ENCODE results near the gene MST1. TPM values are rescaled to one million over a fixed set of nuclear protein-coding genes. Genes with fewer than 3 reads are reported as not detected.
"Not testable (repeated sequence)": the region's sequence is repeated elsewhere in the genome, so short reads cannot be mapped to it uniquely, and the experiment has no call there.

The MST1 gene
- total and polyA plus RNA-seq, 2 of the 4 experiments (the other 2 are of a cell fraction) = 1.3 to 13.0 TPM

DNA sequence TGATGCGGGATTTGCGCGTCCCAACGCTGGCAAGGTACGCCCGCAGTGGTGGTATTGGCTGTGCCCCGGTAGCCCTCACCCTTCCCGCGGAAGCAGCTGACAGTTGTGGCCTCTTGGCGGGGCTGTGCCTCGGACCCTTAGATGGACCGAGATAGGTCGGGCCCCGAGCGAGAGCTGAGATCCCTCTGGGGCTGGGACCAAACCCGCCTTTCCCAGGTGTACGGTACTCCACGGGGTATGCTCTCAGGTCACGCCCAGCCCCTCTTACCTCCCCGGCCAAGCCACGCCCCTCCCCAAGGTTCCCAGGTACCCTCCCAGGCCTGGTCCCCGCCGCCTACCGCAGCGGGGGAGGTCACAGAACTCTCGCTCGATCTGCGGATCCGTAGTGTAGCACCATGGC, 2.9 kb downstream of the MST1 start:
- WGBS, 2 experiments (ENCODE audit: extremely low coverage in 2 of 2, insufficient read length in 1 of 2) = 5% methylated on average over 9 of the region's 29 CpGs; no CpG with 5 or more reads in 1 of the 2 experiments
- POLR2A ChIA-PET (ENCODE audit: unreplicated experiment) = not testable (repeated sequence)

GRCh38 chr3:49685846-49686245, 3.4 kb downstream of the MST1 start:
- H2AK5ac ChIP-seq (ENCODE audit: low read depth, low read length); ATAC-seq (ENCODE audit: low read depth); H3K4me2 ChIP-seq (ENCODE audit: low read depth, low read length); H4K91ac ChIP-seq (ENCODE audit: insufficient read depth, low read depth, low read length); H2BK15ac ChIP-seq (ENCODE audit: low read depth, low read length); intact Hi-C loops (cut with micrococcal nuclease); H3K56ac ChIP-seq (ENCODE audit: extremely low read depth, insufficient read depth, low read length); H2AK9ac ChIP-seq (replicated peaks; ENCODE audit: low read depth, low read length, poor library complexity); H3K9me3 ChIP-seq (ENCODE audit: control insufficient read depth, insufficient read depth, low read length); H3K27me3 ChIP-seq (ENCODE audit: control insufficient read depth, insufficient read depth, low read length); H3K9me1 ChIP-seq (ENCODE audit: insufficient read depth, low read length); H3K4me1 ChIP-seq (ENCODE audit: control insufficient read depth, insufficient read depth, low read length); H3K27ac ChIP-seq (ENCODE audit: insufficient read depth, low read length); H2BK20ac ChIP-seq (ENCODE audit: low read depth, low read length); H3K14ac ChIP-seq (replicated peaks; ENCODE audit: low read depth, low read length); H3K23ac ChIP-seq (ENCODE audit: low read depth, low read length); H2AFZ ChIP-seq (replicated peaks; ENCODE audit: low read length, poor library complexity); H4K5ac ChIP-seq (ENCODE audit: low read depth, low read length); dilution Hi-C loops (cut with HindIII; ENCODE audit: low sequenced_read_pairs, unreplicated experiment); H3K4me3 ChIP-seq (ENCODE audit: insufficient read depth, low read depth, low read length); in situ Hi-C loops (cut with MboI; ENCODE audit: low sequenced_read_pairs); DNase-seq; H2BK5ac ChIP-seq (ENCODE audit: low read depth, low read length, poor library complexity, severe bottlenecking); H3K9ac ChIP-seq (ENCODE audit: low read depth, low read length); H4K20me1 ChIP-seq (ENCODE audit: insufficient read depth, low read length); CTCF ChIA-PET; H3K18ac ChIP-seq (ENCODE audit: low read depth, low read length); H3K4ac ChIP-seq (ENCODE audit: low read depth, low read length); BruUV-seq (replicated peaks); POLR2A ChIA-PET (ENCODE audit: unreplicated experiment); H4K8ac ChIP-seq (ENCODE audit: low read depth in 2 of 2, low read length in 2 of 2); H2BK120ac ChIP-seq (ENCODE audit: low read depth, low read length): not testable (repeated sequence)
- Histone ChIP-seq H3K36me3 (ENCODE audit: control insufficient read depth, insufficient read depth, low read length) (peaks cover 31% of the 10 kb centered on the region), H3K79me1 (ENCODE audit: low read depth in 1 of 2, low read length in 2 of 2) (peaks cover 0 to 15% of the 10 kb centered on the region in 2 experiments; a peak in 2 of 4 replicates)
- 40% methylated on average over 2 of the region's 36 CpGs; no CpG with 5 or more reads in 1 of the 2 experiments for WGBS, 2 experiments (ENCODE audit: extremely low coverage in 2 of 2, insufficient read length in 1 of 2)

More for the DNA sequence above, 2.9 kb downstream of the MST1 start:
- H3K9me1 ChIP-seq (ENCODE audit: insufficient read depth, low read length); H3K27me3 ChIP-seq (ENCODE audit: control insufficient read depth, insufficient read depth, low read length); H4K5ac ChIP-seq (ENCODE audit: low read depth, low read length); H2BK120ac ChIP-seq (ENCODE audit: low read depth, low read length); H3K9ac ChIP-seq (ENCODE audit: low read depth, low read length); H2AK9ac ChIP-seq (replicated peaks; ENCODE audit: low read depth, low read length, poor library complexity); H3K23ac ChIP-seq (ENCODE audit: low read depth, low read length); H3K9me3 ChIP-seq (ENCODE audit: control insufficient read depth, insufficient read depth, low read length); DNase-seq; CTCF ChIA-PET; H3K4me1 ChIP-seq (ENCODE audit: control insufficient read depth, insufficient read depth, low read length); H4K8ac ChIP-seq (ENCODE audit: low read depth in 2 of 2, low read length in 2 of 2); BruUV-seq (replicated peaks); H2BK5ac ChIP-seq (ENCODE audit: low read depth, low read length, poor library complexity, severe bottlenecking); H3K14ac ChIP-seq (replicated peaks; ENCODE audit: low read depth, low read length); dilution Hi-C loops (cut with HindIII; ENCODE audit: low sequenced_read_pairs, unreplicated experiment); H4K20me1 ChIP-seq (ENCODE audit: insufficient read depth, low read length); intact Hi-C loops (cut with micrococcal nuclease); H3K27ac ChIP-seq (ENCODE audit: insufficient read depth, low read length); H2AFZ ChIP-seq (replicated peaks; ENCODE audit: low read length, poor library complexity); H4K91ac ChIP-seq (ENCODE audit: insufficient read depth, low read depth, low read length); H3K18ac ChIP-seq (ENCODE audit: low read depth, low read length); H3K4ac ChIP-seq (ENCODE audit: low read depth, low read length); H2AK5ac ChIP-seq (ENCODE audit: low read depth, low read length); H2BK15ac ChIP-seq (ENCODE audit: low read depth, low read length); H3K56ac ChIP-seq (ENCODE audit: extremely low read depth, insufficient read depth, low read length); in situ Hi-C loops (cut with MboI; ENCODE audit: low sequenced_read_pairs); H2BK20ac ChIP-seq (ENCODE audit: low read depth, low read length): not testable (repeated sequence)
- 0 out of 2 replicates have a peak overlapping the region, but pooled peaks have one; percentile 13 for H3K4me3 ChIP-seq (ENCODE audit: insufficient read depth, low read depth, low read length)
- ATAC-seq (ENCODE audit: low read depth) = 0 out of 2 replicates have a peak, but pooled peaks have one; percentile 1
- peak overlapping the region; percentile 31; the same call in 1 of the 2 replicates for H3K4me2 ChIP-seq (ENCODE audit: low read depth, low read length)
- H3K36me3 ChIP-seq (ENCODE audit: control insufficient read depth, insufficient read depth, low read length) = peaks cover 26% of the 10 kb centered on the region
- H3K79me1 ChIP-seq (ENCODE audit: low read depth in 1 of 2, low read length in 2 of 2) = peaks cover 0 to 20% of the 10 kb centered on the region in 2 experiments; a peak in 2 of 4 replicates
